ENCODE data around the gene MAD2L1BP.
"Not testable (repeated sequence)": the region's sequence is repeated elsewhere in the genome, so short reads cannot be mapped to it uniquely, and the experiment has no call there.

Gene MAD2L1BP, protein sequence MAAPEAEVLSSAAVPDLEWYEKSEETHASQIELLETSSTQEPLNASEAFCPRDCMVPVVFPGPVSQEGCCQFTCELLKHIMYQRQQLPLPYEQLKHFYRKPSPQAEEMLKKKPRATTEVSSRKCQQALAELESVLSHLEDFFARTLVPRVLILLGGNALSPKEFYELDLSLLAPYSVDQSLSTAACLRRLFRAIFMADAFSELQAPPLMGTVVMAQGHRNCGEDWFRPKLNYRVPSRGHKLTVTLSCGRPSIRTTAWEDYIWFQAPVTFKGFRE
- 29.8 to 35.5 reads per million in 2 experiments for total RNA-seq

DNA sequence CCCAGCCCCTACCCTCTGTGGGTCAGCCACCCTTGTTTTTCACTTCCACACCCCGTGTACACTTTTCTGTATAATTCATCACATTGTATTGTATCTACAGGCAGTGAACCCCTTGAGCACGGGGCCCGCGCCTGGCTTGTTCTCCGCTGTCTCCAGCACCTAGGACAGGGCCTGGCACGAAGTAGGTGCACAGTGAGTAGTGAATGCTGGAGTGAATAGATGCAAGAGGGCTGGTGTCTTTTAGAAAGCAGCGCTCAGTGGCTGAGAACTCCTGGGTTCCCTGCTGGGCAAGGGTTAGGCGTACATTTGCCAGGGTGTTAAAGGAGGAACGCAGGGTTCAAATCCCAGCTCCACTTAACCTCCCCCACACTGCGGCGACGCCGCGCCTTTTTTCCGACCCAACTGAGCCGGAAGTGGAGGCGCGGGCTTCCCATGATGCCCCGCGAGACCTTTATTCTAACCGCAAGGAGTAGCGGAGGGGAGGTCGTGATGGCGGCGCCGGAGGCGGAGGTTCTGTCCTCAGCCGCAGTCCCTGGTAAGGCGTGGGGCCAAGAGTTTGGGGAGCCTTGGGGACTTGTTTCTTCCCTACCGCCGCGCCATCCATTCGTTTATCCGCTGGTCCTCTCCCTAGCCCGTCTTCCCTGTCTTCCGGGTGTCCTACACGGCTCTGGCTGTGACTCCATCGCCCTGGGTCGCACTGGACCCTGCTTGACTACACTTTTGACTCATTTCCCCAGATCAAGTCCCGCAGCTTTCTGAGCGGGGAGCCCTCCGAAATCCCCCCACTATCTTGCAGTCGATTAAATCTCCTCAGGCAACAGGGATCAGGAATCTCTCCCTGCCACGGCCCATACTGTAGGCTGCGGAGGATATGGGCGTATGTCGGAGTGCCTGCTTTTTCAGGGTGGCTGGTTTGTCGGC is at the start of gene MAD2L1BP:
TSS of gene MAD2L1BP (plus strand) at position 454 of the 921 bp plus-strand sequence. CDS start at position 490, 36 bp downstream.
- DNase-seq (ENCODE audit: low read depth) = peak; percentile 79

DNA sequence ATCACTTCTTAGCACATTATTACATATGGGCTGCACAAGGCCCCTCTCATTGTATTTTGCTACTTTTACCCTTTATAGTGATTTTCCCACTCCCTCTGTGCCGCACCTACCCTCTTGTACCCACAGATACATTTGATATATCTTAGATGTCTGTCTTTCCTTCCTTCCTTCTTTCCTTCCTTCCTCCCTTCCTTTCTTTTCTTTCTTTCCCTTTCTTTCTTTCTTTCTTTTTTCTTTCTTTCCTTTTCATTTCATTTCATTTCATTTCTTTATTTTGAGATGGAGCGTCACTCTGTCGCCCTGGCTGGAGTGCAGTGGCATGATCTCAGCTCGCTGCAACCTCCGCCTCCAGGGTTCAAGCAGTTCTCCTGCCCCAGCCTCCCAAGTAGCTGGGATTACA is 47.4 kb upstream of the MAD2L1BP start:
- DNase-seq (ENCODE audit: low read depth) = no peak

DNA sequence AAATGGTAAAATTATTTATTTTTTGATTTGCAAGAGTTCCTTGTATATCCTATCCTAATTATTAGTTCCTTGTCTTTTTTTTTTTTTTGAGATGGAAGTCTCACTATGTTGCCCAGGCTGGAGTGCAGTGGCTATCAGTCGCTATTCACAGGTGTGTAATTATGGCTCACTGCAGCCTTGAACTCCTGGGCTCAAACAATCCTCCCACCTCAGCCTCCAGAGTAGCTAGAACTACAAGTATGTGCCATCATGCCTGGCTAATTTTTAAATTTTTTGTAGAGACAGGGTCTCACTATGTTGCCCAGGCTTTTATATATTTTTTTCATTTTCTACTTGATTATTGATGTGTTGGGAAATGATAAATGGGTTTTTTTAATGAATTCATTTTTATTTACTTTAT is 46.1 kb upstream of the MAD2L1BP start:
- DNase-seq (ENCODE audit: low read depth) = not testable (repeated sequence)

DNA sequence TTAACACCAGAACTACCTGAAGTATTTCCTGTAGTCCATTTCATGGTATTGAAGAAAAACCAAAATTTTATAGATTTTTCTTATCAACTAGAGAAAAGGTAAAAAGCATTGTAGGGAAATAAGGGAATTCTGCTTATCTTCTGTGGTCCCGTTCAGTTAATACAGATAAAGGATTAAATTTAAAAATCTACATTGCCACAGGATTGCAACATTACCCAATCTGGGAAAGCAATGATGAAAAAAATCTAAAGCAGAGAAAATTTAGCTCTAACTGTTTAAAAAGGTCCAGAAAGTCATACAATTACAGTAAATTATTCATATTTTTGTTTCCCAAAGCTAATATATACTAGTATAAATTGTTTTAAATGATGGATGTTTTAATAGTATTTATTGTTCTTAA is 41.7 kb upstream of the MAD2L1BP start:
- DNase-seq (ENCODE audit: low read depth) = no peak

DNA sequence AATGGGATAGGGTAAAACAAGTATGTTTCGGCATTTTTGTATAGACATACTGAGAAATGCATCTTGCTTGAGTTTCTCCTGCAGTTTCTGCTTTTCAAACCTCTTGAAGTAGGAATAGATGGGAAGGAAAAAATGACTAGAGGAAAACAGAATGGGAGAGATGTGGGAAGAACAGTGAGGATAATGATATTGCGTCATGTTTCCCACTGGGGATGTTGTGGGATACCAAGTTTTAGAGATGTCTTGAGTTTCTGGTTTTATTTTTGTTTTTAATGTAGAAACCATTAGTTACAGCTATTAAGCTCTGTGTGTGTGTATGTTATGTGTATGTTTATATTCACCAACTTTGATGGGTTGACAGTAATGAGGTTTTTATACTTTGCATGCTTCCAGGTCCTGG is 35.0 kb upstream of the MAD2L1BP start:
- no peak for DNase-seq (ENCODE audit: low read depth)

DNA sequence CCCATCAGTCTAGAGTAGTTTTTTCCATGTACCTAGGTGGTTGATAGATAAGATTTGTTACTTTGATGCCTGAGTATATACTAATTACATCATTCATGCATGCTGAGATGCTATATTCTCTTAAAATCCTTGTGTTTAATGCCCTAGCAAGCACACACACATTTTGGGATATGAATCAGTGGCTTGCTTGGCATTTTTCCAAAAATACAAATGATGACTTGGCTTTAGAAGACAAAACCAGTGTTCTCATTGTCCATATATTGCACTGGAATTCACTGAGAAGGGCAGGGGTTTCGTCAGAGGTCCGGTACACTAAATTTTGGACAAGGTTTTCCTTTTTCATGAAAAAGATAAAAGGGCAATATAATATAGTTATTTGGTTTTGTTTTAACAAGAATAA is 31.5 kb upstream of the MAD2L1BP start:
- DNase-seq (ENCODE audit: low read depth) = no peak

DNA sequence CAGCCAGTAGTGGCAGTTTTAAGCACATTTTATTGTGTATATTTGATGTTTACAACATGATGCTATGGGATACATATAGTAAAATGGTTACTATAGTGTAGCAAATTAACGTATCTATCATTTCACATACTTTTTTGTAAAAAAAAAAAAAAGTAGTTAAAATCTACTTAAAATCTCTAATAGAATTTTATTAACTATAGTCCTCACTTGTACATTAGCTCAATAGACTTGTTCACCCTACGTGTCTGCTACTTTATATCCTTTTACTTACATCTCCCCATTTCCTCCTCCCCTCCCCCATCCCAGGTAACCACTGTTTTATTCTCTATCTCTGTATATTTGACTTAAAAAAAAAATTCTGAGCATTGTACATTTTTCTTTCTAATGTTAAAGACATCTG is 29.6 kb upstream of the MAD2L1BP start:
- DNase-seq (ENCODE audit: low read depth) = no peak

DNA sequence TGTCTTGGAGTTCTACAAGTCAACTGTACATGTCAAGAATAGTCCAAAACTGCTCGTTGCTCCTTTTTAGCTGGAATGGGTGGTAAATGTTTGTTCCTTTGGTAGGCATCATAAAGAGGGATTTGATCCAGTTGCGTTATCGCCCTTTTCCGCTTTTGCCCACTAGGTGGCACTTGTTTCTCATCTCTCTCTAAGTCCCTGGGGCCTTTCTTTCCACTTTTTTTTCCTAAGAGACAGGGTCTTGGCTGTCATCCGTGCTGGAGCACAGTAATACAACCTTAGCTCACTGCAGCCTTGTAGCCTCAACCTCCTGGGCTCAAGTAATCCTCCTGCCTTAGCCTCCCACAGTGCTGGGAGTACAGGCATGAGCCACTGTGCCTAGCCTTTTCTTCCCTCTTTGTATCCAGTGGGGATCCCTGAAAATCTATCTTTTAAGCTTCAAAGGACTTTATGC is 27.3 kb upstream of the MAD2L1BP start:
- DNase-seq (ENCODE audit: low read depth) = peak; percentile 34

DNA sequence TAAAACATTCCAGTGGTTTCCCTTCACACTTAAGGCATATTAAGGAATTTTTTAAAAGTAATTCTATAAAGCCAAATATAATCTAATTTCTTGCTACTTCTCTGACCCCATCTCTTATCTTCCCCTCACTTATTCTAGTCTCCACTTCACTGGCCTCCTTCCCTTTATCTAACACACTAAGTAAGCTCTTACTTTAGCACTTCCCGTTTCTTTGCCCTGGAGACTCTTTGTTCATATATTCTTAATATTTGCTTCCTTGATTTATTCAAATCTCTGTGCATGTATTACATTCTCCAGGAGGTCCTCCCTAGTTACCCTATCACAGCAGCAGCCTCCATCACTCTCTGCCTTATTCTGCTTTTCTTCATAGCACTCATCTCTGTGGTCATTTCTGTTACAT is 26.8 kb upstream of the MAD2L1BP start:
- no peak for DNase-seq (ENCODE audit: low read depth)

DNA sequence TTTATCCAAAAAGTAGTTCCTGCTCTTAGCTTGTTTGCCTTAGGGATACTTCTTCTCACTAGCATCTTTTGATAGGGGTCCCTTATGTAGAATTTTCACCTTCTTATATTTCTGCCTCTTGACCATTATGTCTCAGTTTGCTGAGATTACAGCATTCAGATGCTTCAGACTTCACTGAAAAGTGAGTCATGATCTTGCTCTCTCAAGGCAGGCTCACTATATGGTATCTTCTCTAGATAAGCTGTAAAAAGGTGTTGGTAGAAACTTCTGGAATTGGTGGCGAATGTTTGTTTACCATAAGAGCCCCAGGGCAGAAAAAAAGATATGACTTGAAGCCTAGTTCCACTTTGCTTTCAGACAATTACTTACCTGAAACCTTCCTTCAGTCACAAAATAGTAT is 26.2 kb upstream of the MAD2L1BP start:
- DNase-seq (ENCODE audit: low read depth) = no peak

DNA sequence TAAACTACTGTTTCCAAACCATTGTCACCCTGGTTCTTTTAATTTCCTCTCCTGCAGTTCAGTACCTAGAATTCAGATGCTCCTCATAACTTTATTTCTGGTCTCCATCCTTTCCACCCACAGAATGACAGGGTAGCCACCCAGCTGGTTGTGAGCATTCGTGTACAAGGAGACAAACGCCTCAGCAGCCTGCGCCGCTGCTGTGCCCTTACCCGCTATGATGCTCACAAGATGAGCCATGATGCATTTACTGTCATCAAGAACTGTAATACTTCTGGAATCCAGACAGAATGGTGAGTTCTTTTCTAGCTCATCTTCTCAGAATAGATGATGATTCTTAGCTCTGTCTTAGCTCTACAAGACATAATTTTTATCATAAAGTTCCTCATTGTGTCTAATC is 25.2 kb upstream of the MAD2L1BP start:
- no peak for DNase-seq (ENCODE audit: low read depth)

DNA sequence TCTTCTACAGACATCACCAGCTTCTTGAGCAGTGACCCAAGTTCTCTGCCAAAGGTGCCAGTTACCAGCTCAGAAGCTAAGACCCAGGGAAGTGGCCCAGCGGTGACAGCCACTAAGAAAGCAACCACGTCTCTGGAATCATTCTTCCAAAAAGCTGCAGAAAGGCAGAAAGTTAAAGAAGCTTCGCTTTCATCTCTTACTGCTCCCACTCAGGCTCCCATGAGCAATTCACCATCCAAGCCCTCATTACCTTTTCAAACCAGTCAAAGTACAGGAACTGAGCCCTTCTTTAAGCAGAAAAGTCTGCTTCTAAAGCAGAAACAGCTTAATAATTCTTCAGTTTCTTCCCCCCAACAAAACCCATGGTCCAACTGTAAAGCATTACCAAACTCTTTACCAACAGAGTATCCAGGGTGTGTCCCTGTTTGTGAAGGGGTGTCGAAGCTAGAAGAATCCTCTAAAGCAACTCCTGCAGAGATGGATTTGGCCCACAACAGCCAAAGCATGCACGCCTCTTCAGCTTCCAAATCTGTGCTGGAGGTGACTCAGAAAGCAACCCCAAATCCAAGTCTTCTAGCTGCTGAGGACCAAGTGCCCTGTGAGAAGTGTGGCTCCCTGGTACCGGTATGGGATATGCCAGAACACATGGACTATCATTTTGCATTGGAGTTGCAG is 21.8 kb upstream of the MAD2L1BP start:
- no peak for DNase-seq (ENCODE audit: low read depth)

DNA sequence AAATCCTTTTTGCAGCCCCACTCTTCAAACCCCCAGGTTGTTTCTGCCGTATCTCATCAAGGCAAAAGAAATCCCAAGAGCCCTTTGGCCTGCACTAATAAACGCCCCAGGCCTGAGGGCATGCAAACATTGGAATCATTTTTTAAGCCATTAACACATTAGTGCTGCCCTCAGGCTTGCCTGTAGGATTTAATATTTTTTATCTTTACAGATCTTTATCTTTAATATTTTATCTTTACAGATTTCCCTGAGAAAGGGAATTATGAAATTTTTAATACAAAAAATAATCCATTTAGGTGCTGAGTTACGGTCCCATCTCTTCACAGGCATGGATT is 21.3 kb upstream of the MAD2L1BP start:
- DNase-seq (ENCODE audit: low read depth) = no peak

DNA sequence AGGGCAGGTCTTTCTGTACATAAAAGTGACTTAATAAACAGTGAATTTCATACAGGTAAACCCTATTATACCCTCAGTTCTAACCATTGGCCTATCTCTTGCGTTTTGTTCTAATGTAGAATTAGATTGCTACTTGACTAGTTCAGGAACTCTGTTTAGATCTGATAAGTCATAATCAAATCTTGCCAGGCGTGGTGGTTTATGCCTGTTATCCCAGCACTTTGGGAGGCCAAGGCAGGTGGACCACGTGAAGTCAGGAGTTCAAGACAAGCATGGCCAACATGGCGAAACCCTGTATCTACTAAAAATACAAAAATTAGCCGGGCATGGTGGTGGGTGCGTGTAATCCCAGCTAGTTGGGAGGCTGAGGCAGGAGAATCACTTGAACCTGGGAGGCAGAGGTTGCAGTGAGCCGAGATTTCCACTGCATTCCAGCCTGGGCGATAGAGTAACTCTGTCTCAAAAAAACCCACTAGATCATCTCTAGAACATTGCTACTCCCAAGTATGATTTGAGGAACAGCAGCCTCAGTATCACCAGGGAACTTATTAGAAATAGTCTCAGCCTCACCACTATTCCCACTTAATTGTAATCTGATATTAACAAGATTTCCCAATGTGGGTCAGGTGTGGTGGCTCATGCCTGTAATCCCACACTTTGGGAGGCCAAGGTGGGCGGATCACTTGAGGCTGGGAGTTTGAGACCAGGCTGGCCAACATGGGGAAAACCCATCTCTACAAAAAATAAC is 18.7 kb upstream of the MAD2L1BP start:
- no peak for DNase-seq (ENCODE audit: low read depth)

DNA sequence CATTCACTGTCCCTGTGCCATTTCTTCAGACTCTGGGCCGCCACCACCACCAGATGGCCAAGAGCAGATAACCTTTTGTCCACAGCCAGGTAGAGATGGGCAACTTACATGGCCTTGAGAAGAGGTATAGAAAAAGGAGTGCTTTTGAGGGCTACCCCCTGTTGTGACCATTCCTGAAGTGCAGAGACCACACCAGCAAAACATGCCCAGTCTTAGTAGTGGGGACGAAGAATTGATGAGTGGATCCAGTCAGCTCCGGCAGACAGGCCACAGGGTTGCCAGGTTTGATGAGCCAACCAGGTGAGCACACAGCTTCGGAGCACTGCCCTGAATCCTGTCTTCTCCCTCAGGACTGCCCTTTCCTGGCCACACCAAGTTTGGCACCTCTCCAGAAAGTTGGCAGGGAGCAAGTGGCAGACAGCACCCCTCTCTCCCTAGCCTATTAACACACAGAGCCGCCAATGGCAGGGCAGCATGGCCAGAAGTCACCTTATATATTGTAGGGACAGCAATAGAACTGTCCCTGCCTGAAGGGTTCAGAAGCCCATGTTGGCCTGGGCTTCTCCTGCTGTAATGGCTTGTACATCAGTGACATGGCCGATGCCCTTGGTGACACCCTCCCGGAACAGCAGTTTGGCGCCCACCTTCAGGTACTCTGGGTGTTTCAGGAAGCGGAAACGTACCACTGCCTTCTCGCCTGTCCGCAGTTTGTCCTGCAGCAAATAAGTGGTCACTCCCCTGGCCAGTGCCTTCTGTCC is 14.4 kb upstream of the MAD2L1BP start:
- no peak for DNase-seq (ENCODE audit: low read depth)

DNA sequence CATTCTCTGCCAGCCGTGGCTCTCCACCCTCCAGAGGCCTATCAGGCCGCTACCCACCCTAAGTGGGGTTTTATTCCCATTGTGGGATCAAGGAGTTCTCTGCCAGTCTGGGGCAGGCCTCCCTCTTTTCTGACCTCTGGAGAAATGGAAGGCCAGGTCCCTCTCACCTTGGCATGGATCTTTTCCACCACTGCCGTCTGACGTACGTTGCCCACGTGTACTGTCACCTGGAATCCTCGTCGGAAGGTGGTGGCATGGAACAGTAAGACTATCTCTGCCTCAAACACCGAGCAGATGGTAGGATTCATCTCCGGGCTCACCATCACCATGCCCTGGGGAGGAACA is 13.8 kb upstream of the MAD2L1BP start:
- no peak for DNase-seq (ENCODE audit: low read depth)

DNA sequence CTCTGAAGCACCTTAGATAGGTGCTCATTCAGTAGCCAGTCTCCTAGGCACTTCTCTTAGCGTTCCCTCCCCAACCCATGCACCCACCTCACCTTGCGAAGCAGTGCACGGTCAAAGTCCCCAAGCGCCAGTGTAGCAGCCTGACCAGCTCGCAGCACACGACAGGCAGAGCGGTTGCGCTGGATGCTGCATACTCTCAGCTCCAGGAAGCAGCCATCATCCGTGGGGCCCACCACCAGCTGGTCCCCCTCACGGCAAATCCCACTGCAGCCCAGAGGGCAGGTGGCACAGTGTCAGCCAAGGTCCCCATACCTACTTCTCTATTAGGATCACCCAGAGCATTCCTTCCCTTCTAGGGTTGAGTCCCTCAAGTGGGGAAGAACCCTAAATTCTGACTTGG is 13.1 kb upstream of the MAD2L1BP start:
- no peak for DNase-seq (ENCODE audit: low read depth)

DNA sequence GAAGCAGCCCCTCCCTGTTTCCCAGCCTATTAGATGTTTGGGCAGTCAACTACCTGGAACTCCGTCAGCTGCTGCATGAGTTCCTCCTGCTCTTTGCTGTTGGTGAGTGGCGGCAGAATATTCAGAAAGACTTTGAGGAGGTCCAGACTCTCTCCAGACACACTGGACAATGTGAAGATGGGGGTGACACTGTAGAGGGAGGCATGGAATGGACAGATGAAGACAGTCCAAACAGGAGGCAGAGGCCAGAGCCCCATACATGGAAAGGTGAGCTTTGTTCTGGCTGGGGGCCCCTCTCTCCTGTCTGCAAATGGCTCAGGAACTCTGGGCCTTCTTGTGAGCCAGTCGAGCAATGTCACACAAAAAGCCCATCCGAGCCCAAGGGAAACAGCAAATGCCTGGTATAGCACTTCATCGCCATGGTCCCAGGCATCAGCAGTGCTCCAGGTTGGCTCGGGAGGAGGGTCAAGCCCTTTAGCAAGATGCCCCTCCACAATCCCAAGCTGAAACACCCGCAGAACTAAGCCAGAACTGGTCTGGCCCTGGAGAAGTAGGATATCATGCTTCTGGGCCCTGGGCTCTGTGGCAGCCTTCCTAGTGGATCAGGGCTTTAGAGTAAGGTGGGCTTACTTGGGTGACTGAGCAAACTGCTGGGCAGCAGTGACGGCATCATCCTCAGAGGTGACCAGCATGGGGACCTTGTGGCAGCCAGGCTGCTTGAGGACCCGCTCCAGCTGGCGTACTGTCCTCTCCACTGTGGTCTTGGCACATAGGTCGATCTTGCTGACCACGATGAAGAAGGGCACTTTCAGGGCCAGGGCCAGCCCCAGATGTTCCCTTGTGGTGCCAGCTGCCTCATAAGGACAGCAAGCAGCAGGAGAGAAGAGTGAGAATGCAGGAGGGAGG is 11.5 kb upstream of the MAD2L1BP start:
- DNase-seq (ENCODE audit: low read depth) = no peak

DNA sequence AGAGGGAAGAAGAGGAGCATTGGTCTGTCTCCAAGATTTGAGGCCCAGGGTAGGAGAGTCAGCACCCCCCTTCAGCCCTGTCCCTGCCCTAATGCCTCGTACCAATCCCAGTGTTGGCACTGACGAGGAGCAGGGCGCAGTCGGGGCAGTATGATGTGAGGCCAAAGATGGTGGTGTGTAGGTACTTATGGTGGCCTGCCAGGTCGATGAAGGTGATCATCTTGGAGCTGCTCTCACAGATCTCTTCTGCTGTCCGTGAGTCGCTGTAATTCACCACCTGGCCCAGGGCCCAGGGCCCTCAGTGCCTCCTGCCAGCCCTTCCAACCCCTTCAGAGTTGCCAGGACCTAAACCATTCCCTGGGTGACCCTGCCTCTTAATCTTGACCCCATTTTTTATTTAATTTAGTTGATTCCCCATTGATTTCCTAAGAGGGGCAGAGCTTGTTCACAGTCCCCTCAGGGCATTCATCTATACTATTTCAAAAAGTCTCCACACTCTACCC is 10.8 kb upstream of the MAD2L1BP start:
- DNase-seq (ENCODE audit: low read depth) = no peak

DNA sequence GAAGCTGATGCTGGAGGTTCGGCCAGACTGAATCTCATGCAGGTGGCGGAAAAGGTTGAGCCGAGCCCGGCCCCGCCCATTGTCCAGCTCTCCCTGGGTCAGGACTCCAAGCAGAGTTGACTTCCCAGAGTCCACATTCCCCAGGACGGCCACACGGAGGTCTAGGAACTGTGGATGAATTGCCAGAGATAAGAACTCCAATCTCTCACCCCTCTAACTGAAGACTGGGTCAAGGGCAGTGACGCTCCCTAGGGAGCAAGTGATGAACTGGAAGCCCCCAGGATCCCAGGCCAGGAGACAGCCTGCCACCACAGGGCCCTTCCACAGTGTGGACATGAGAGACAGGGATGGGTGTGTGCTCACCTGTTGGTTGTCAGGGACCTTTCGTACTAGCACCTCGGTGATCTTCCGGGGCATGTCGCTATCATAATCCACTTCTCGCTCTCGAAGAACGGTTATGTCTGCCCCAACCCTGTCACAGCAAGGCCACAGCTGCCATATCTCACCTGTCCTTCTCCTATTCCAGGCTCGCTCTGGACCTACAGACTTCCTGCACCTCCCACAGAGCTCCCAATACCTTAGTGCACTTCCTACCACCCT is 10.1 kb upstream of the MAD2L1BP start:
- DNase-seq (ENCODE audit: low read depth) = no peak
